T-helper 17 cell (primary cell): ENCODE data around the gene COA8. TPM values are rescaled to one million over a fixed set of nuclear protein-coding genes. Genes with fewer than 3 reads are reported as not detected.

Experiments used
- ATAC-seq: fragments of 150-1000 bp; cut with Tn5 transposase; 2 replicates; pipeline ENCODE4 v1.10.0; 2021; ENCODE audit warnings: mild to moderate bottlenecking, moderate library complexity
- DNase-seq, 3 donors: peaks; one replicate each; pipeline versions ENCODE4 v3.0.0 to v3.0.0-alpha.2; 2020 to 2021
- H3K9me3 ChIP-seq: one replicate; pipeline ENCODE4 v1.7.0; 2013; ENCODE audit warnings: low read length, mild to moderate bottlenecking; ENCODE audit not compliant: control insufficient read depth, poor library complexity, severe bottlenecking
- H3K27ac Mint-ChIP-seq: one replicate; pipeline ENCODE4 v1.8.0; 2022; ENCODE audit warnings: mild to moderate bottlenecking, moderate library complexity, mixed read lengths
- H3K27me3 Mint-ChIP-seq: one replicate; pipeline ENCODE4 v1.8.0; 2022; ENCODE audit warnings: mixed read lengths
- H3K36me3 Mint-ChIP-seq: one replicate; pipeline ENCODE4 v1.8.0; 2022; ENCODE audit warnings: low read depth, mixed read lengths
- H3K4me1 Mint-ChIP-seq: one replicate; pipeline ENCODE4 v1.8.0; 2022; ENCODE audit warnings: mild to moderate bottlenecking, mixed read lengths
- H3K4me3 Mint-ChIP-seq: one replicate; pipeline ENCODE4 v1.8.0; 2022; ENCODE audit warnings: mild to moderate bottlenecking, moderate library complexity, mixed read lengths
- total RNA-seq, 4 donors: library from RNA in 2 of 4; stranded (reverse) in 2 of 4; gene quantifications; one replicate each; pipeline ENCODE4 v1.2.3 and lab custom pipeline; 2022 to 2026

The COA8 gene
- total RNA-seq, 2 donors from 2014 or later: 18.3 to 19.4 TPM

GRCh38 chr14:103537175-103537990 lies 25.4 kb upstream of the COA8 start:
- no peak overlapping the region for H3K4me3 Mint-ChIP-seq
- DNase-seq (no peak), ATAC-seq (no peak)
- H3K27me3 Mint-ChIP-seq: no peaks in the 10 kb centered on the region
- H3K4me1 Mint-ChIP-seq: peaks cover 4% of the 10 kb centered on the region
- no peak overlapping the region for H3K27ac Mint-ChIP-seq
- H3K36me3 Mint-ChIP-seq: no peaks in the 10 kb centered on the region
- no peaks in the 10 kb centered on the region for H3K9me3 ChIP-seq

- Mint-ChIP-seq H3K27ac (no peak overlapping the region), H3K4me1 (peaks cover 4% of the 10 kb centered on the region), H3K36me3 (no peaks in the 10 kb centered on the region), H3K27me3 (no peaks in the 10 kb centered on the region), H3K4me3 (no peak overlapping the region)
- no peak for ATAC-seq
- H3K9me3 ChIP-seq: no peaks in the 10 kb centered on the region
- DNase-seq: no peak
Measured at GRCh38 chr14:103538291-103539055, 24.3 kb upstream of the COA8 start.

GRCh38 chr14:103539056-103539825 lies 23.5 kb upstream of the COA8 start:
- Mint-ChIP-seq H3K27me3 (no peaks in the 10 kb centered on the region), H3K4me3 (no peak overlapping the region), H3K4me1 (peaks cover 4% of the 10 kb centered on the region), H3K36me3 (no peaks in the 10 kb centered on the region), H3K27ac (no peak overlapping the region)
- H3K9me3 ChIP-seq: no peaks in the 10 kb centered on the region
- DNase-seq (no peak), ATAC-seq (no peak)

GRCh38 chr14:103540821-103541708 lies 21.7 kb upstream of the COA8 start:
- Mint-ChIP-seq H3K27me3 (no peaks in the 10 kb centered on the region), H3K4me3 (no peak overlapping the region), H3K4me1 (peaks cover 5% of the 10 kb centered on the region), H3K36me3 (no peaks in the 10 kb centered on the region), H3K27ac (no peak overlapping the region)
- no peak for ATAC-seq
- H3K9me3 ChIP-seq: no peaks in the 10 kb centered on the region
- DNase-seq: no peak

GRCh38 chr14:103541709-103542604 lies 20.8 kb upstream of the COA8 start:
- H3K36me3 Mint-ChIP-seq: no peaks in the 10 kb centered on the region
- H3K9me3 ChIP-seq: no peaks in the 10 kb centered on the region
- H3K27ac Mint-ChIP-seq: no peak overlapping the region
- H3K4me3 Mint-ChIP-seq: no peak overlapping the region
- H3K4me1 Mint-ChIP-seq: peaks cover 5% of the 10 kb centered on the region
- DNase-seq (no peak), ATAC-seq (no peak)
- H3K27me3 Mint-ChIP-seq: no peaks in the 10 kb centered on the region

GRCh38 chr14:103542605-103543088 lies 20.1 kb upstream of the COA8 start:
- no peaks in the 10 kb centered on the region for H3K9me3 ChIP-seq
- H3K27ac Mint-ChIP-seq: no peak overlapping the region
- H3K4me1 Mint-ChIP-seq: peaks cover 5% of the 10 kb centered on the region
- no peaks in the 10 kb centered on the region for H3K27me3 Mint-ChIP-seq
- no peak for DNase-seq
- no peak overlapping the region for H3K4me3 Mint-ChIP-seq
- H3K36me3 Mint-ChIP-seq: no peaks in the 10 kb centered on the region
- ATAC-seq: no peak

GRCh38 chr14:103543140-103543539 lies 19.6 kb upstream of the COA8 start:
- peaks cover 5% of the 10 kb centered on the region for H3K4me1 Mint-ChIP-seq
- H3K4me3 Mint-ChIP-seq: no peak overlapping the region
- H3K27me3 Mint-ChIP-seq: no peaks in the 10 kb centered on the region
- no peak overlapping the region for H3K27ac Mint-ChIP-seq
- ATAC-seq (no peak), DNase-seq (no peak)
- no peaks in the 10 kb centered on the region for H3K9me3 ChIP-seq
- no peaks in the 10 kb centered on the region for H3K36me3 Mint-ChIP-seq

- H3K9me3 ChIP-seq: no peaks in the 10 kb centered on the region
- H3K36me3 Mint-ChIP-seq: no peaks in the 10 kb centered on the region
- H3K4me3 Mint-ChIP-seq: no peak overlapping the region
- no peak for DNase-seq
- H3K4me1 Mint-ChIP-seq: peaks cover 5% of the 10 kb centered on the region
- no peak for ATAC-seq
- no peak overlapping the region for H3K27ac Mint-ChIP-seq
- H3K27me3 Mint-ChIP-seq: no peaks in the 10 kb centered on the region
Measured at GRCh38 chr14:103543721-103544387, 18.9 kb upstream of the COA8 start.

- no peak overlapping the region for H3K4me3 Mint-ChIP-seq
- no peak for DNase-seq
- H3K9me3 ChIP-seq: no peaks in the 10 kb centered on the region
- peaks cover 2% of the 10 kb centered on the region for H3K4me1 Mint-ChIP-seq
- H3K36me3 Mint-ChIP-seq: no peaks in the 10 kb centered on the region
- no peaks in the 10 kb centered on the region for H3K27me3 Mint-ChIP-seq
- H3K27ac Mint-ChIP-seq: no peak overlapping the region
- no peak for ATAC-seq
Measured at GRCh38 chr14:103544388-103545218, 18.2 kb upstream of the COA8 start.

- Mint-ChIP-seq H3K36me3 (no peaks in the 10 kb centered on the region), H3K4me1 (peaks cover 2% of the 10 kb centered on the region), H3K27me3 (no peaks in the 10 kb centered on the region), H3K27ac (no peak overlapping the region), H3K4me3 (no peak overlapping the region)
- no peak for DNase-seq
- no peaks in the 10 kb centered on the region for H3K9me3 ChIP-seq
- no peak for ATAC-seq
Measured at GRCh38 chr14:103545219-103545914, 17.4 kb upstream of the COA8 start.
